Measurements from ENCODE around the gene VSTM4.

VSTM4 gene

DNA sequence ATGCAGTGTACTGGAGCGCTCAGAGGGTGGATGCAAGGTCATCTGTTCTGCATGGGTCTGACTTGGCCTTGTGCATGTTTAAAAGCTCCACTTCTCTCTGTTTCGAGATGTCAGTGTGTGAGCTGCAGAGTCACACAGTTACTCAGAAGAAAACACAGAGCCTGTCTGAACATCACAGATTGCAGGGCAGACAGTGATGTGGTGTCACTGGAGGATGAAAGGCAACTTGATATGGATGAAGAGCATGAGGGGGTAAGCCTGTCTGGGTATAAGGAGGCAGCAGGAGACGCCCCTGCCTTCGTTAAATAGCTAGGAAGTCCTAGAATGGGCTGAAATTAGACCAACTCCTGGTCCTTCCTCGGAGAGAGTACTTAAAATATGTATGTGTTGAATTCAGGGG lies 108.2 kb downstream of the VSTM4 start:
- Histone ChIP-seq H3K36me3 (no peaks in the 10 kb centered on the region), H3K27ac (no peak overlapping the region), H3K4me1 (peaks cover 0 to 22% (median 19%) of the 10 kb centered on the region in 4 donors), H3K9me3 (no peaks in the 10 kb centered on the region), H3K27me3 (no peaks in the 10 kb centered on the region), H3K4me3 (no peak overlapping the region)
- intact Hi-C loops (cut with DNase I; ENCODE audit: low total_unique reads): no loop called here
- no peak for DNase-seq
- TF ChIP-seq CTCF (IDR thresholded peaks at IDR 0.05): no peak

DNA sequence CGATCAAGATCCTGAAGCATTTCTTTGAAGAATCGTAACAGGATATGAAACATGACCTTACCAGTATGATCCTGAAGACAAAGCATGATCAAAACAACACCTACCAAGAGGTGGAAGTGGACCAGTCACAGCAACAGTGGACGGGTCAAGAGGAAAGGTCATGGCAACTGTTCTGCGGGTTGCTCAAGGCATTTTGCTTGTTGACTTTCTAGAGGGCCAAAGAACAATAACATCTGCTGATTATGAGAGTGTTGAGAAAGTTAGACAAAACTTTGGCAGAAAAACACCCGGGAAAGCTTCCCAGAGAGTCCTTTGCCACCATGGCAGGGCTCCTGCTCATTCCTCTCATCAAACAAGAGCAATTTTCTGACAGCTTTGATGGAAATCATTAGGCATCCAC lies 110.1 kb downstream of the VSTM4 start:
- no peak overlapping the region for H3K27ac ChIP-seq
- no peaks in the 10 kb centered on the region for H3K27me3 ChIP-seq
- H3K9me3 ChIP-seq: no peaks in the 10 kb centered on the region
- no peak for TF ChIP-seq CTCF (IDR thresholded peaks at IDR 0.05)
- H3K4me3 ChIP-seq: no peak overlapping the region
- intact Hi-C loops (cut with DNase I; ENCODE audit: low total_unique reads): no loop called here
- no peaks in the 10 kb centered on the region for H3K36me3 ChIP-seq
- H3K4me1 ChIP-seq: peaks cover 0 to 30% (median 19%) of the 10 kb centered on the region in 4 donors
- peak; percentile 54 to 68 for DNase-seq

GRCh38 chr10:49001870-49002672 lies 113.3 kb downstream of the VSTM4 start:
- no peak overlapping the region for H3K4me3 ChIP-seq
- peak in 1 of 2 donors; percentile 56 for DNase-seq
- no peaks in the 10 kb centered on the region for H3K9me3 ChIP-seq
- no peaks in the 10 kb centered on the region for H3K27me3 ChIP-seq
- no peak overlapping the region for H3K27ac ChIP-seq
- H3K36me3 ChIP-seq: no peaks in the 10 kb centered on the region
- TF ChIP-seq CTCF (IDR thresholded peaks at IDR 0.05): no peak
- intact Hi-C loops (cut with DNase I; ENCODE audit: low total_unique reads): no loop called here
- H3K4me1 ChIP-seq: peaks cover 0 to 11% (median 0%) of the 10 kb centered on the region in 4 donors

DNA sequence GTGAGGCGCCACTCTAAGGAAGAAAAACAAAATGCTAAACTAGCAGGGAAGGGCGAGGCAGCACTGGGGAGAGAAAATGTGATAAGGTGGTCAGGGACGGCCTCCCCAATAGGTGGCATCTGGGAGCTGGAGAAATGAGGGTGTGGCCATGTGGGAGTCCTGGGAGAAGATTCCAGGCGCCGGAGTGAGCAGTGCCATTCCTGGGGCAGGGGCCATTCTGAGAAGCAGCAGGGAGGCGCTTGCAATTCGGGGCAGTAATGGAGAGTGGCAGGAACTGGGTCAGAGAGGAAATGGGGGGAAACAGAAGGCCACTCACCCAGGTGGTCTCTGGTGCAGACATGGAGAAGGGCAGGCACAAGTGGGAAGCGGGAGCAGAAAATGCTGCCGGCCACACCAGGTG lies 113.9 kb downstream of the VSTM4 start:
- peak in 1 of 2 donors; percentile 44 for DNase-seq
- Histone ChIP-seq H3K27me3 (no peaks in the 10 kb centered on the region), H3K36me3 (no peaks in the 10 kb centered on the region), H3K4me1 (peaks cover 0 to 11% (median 0%) of the 10 kb centered on the region in 4 donors), H3K9me3 (no peaks in the 10 kb centered on the region), H3K4me3 (no peak overlapping the region), H3K27ac (no peak overlapping the region)
- no peak for TF ChIP-seq CTCF (IDR thresholded peaks at IDR 0.05)
- intact Hi-C loops (cut with DNase I; ENCODE audit: low total_unique reads): no loop called here

DNA sequence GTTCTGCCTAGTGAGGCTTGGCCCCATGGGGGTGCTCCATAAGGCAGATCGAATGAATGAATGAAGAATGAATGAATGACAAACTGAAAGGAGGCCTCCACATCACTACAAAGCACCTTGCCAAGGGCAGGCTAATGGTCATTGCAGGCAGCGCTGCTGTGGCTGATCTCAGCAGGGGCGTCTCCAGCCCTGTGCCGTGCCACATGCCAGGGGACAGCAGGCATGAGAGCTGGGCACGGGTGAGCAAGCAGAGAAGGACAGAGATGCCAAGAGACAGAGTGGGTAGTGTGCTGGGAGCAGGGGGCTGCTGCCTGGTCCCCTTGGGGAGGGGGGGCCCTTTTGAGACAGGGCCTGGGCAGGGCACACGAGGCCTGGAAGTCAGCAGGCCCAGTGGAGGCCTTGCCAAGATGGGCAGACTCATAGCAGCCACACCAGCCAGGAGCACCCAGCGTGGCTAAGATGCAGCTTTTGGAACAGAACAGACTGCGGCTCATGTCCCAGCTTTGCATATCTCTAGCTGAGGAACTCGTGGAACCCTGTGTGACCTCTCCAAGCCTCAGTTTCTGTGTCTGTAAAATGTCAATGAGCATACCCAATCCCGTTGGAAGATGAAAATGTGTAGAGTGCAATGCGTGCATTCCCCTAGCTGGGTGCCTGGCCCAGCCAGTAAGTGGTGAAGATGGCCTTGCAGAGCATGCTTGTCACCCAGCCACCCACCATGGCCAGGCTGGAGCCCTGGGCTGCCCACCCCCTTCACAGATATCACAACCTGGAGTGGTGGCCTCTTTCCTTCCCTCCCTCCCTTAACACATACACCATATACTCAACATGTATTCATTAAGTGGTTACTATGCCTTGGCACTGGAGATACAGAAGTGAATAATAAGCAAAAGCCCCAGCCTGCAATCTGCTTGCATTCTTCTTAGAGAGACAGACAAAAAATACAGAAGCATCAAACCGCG lies 114.6 kb downstream of the VSTM4 start:
- no peaks in the 10 kb centered on the region for H3K27me3 ChIP-seq
- no peaks in the 10 kb centered on the region for H3K36me3 ChIP-seq
- H3K9me3 ChIP-seq: no peaks in the 10 kb centered on the region
- TF ChIP-seq CTCF (IDR thresholded peaks at IDR 0.05): no peak
- peaks cover 0 to 11% (median 0%) of the 10 kb centered on the region in 4 donors for H3K4me1 ChIP-seq
- DNase-seq: peak in 1 of 2 donors; percentile 49
- intact Hi-C loops (cut with DNase I; ENCODE audit: low total_unique reads): no loop called here
- no peak overlapping the region for H3K27ac ChIP-seq
- no peak overlapping the region for H3K4me3 ChIP-seq

Data from tibial artery (tissue), 4 donors.